GM21619 (cell line): ENCODE data around the gene NEK4.

ENCODE experiments used
- ATAC-seq: cut with Tn5 transposase; IDR thresholded peaks from one replicate; pipeline ENCODE4 v1.9.1; 2021; ENCODE audit not compliant: unreplicated experiment

NEK4 gene

DNA sequence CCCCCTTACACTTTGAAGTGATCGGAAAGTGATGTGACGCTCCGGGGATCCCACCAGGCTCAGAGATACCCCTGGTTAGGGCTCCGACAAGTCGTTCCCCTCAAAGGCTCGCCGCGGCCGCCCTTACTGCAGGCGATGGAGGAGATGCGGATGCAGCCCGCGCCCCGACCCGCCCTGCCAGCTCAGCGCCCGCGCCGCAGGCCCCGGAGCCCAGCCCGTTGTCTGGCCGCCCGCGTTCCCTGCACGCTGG, 65.4 kb downstream of the NEK4 start:
- no peak for ATAC-seq

DNA sequence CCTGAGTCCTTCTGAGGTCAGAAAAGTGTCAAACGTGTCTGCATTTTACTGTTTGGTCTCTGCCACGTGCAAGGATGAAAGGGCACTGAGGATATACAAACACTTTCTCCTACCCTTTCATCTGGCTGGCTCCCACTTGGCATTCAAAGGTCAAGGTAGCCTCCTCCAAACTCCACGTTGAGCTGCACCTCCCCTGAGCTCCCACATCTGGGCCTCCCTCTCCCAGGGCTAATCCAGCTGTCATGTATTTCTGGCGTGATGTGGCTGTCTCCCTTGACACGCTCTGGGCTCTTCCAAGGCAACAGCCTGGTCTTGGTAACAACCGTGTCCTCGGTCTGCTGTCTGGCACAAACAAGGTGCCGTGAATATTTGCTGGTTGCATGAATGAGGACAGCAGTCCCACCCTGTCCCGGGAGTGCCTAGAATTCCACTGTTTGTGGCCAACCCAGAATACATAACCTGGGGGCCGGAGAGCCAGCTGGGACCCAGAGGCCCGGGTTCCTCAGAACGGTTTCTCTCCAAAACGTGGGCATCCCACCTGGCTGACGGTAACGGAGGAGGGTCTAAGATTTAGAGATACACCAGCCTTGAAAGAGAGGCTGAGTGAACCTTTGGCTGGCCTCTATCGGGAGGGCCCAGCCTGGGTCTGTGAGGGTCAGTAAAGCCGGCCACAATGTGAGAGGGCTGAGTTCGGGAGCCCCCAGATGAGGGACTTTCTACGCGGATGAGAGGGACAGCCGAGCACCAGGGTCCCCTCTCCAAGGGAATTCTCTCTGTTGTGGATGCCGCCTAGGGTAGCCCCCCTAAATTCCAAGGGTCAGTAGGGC, 65.9 kb downstream of the NEK4 start:
- ATAC-seq = no peak

DNA sequence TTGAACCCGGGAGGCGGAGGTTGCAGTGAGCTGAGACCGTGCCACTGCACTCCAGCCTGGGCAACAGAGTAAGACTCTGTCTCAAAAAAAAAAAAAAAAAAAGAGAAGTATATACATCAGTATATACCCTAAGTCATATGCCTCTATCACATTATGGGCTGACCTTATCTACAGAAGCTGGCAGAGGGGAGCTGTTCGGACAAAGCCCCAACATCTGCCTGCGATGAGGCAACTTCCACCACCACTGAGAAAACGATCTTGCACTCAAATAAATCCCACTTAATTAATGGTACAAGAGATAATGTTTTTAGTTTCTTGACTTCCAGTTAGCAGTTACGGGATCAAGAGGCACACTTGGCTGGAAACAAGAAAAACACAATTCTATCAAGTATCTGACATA, 67.4 kb downstream of the NEK4 start:
- no peak for ATAC-seq

DNA sequence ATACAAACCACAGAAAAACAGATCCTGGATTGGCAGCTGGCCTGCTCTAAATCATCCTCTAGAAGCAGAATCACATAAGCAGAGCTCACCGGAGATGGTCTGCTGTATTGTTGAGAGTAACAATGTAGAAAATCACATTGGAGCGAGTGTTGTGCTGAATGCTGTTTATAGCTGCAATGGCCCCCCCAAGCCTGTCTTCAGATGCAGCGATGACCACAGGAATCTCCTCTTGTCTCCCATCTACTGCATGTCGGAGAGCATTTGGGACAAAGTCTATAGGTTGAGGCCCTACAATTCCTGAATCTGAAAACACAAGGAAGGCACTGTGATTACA, 73.1 kb downstream of the NEK4 start:
- no peak for ATAC-seq

DNA sequence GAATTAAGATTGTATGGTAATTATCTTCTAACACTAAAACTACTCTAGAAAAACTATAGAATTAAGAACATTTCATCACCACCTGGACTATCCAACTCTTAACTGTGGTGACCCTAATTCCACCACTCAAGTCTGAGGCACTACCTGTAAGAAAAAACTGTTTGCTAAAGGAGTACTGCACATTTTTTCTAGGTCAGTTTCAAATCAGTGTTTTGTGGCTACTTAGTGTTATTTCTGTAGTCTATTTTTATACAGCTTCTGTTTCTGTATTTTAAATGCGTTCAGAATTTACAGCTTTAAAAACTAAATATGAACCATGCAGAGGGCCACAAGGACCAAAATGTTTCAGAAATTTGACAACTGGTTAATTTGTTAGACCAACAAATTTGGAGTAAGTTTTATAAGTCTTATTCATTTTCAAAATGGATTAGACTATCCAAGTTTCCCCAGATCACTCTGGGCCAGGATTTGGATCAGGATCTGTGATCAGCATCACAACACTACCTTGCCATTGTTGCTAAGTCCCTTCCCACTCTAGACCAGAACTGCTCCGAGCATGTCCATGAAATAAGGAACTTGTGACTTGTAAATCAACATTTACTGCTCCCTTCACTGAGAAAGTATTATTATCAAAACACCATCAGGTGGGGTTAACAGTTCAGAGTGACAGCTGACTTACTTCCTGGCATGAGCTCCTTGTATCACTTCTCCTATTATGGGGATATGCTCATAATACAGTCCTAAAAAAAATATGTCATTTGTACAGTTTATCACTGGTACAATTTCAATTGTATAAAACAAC, 73.7 kb downstream of the NEK4 start:
- no peak for ATAC-seq

DNA sequence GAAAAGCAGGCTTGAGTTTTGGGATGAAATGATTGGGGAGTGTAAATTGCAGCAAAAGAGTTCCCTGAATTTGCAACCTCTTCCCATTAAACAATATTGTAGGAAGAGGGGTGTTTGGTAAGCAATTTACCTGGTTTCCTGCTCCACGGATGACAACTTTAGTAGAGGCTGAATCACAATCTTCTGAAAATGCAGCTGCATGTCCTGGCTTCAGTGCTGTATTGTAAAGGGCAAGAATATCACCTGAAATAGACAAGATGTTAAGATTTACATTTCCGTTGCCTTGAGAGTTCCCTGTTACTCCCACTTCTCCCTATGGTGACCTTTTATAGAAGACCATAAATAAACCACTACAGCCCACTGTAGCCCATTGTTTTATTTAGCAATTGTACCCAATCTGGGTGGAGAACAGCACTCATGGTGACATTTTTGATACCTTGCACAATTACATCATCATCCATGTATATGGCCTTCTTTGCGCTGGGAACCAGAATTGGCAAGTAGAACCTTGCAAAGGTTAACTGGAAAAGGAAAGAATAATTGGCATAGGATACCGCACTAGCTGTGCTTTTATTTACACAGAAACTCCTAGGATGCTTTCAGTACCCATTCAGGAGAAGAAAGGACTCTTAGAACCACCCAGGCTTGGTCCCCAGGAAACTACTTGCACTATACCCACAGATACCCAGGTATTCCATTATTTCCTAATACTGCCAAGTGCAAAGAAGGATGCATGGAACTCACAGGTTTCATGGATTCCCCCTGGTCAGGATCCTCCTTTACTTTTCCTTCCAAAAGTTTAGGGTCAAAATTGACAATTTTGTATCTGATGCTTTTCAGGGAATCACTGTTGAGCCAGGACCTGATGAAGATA, 74.7 kb downstream of the NEK4 start:
- no peak for ATAC-seq

DNA sequence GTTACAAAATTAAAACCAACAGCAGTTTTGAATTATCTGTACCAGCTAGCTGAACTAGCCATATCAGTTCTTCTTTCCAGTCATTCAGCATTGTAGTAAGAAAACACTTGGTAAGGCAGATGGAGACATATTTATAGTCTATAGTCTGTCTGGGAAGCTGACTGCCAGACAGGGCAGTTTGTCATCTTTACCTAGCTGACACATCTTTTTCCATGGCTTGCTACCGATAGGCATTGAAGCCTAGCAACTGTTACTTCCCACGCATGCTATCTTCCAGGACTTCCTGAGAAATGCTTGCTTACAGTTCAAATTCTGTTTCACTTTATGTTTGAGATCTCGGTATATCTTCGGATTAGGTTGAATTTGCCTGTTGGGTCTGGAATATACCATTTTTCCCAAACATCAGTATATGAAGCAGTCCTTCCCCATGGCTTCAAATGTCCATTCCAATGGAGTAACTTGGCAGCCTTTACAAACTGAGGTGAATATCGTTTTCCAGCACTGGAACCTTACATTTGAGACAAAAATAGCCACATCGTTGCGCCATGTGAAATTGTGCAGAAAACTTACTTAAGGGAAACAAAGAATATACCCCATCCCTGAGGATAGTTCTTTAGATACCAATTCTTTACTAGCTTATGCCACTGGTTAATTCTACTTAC, 76.1 kb downstream of the NEK4 start:
- no peak for ATAC-seq

DNA sequence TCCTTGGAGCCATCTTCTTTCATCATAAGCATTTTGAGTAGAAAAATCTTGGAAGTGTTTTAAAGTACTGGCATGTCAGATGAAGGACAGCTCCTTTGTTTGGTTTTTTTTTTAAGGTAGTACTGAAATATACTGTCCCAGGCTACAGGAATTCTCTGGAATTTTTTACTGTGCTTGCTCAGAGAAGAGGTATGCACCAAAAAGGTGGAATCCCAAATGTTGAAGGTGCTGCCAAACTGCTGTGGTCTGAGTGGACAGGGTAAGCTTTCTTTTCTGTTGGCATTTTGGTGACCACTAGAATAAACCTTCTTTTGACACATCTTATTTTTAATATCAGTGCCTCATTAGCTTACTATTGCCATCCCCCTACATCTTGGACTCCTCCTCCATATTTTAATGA, 77.7 kb downstream of the NEK4 start:
- ATAC-seq = no peak

DNA sequence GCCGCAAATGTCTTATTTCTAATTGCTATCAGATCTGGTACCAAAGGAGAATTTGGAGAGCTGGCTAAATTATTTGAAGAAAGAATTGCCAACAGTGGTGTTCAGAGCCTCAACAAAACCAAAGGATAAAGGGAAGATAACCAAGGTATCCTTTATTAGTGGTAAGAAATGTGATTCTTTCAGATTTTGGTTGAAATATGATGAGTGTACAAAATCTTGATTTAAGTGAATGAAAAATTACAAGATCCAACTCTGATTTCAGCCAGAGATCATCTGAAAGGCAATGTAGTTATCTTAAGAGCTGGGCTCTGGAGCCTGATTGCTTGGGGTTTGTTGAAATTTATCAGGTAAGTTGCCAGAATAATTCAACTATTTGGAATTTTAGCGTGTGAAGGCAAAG, 80.2 kb downstream of the NEK4 start:
- ATAC-seq = no peak

DNA sequence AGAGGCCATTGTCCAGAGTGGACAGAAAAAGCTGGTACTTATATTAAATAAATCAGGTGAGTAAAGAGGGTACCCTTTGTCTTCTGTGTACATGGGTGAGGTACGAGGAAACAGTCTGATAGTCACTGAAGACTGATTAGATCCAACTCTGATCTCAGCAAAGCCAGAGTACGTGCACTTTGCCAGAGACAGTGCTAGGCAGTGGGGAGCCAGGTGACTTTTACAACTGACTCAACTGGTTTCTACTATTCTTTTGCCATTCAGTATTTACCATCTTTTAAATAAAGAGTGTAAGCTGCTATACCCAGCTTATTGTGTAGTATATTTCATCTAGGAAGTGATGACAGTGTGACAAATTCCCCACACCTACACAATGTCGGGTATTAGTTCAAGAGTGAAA, 81.6 kb downstream of the NEK4 start:
- ATAC-seq = no peak

DNA sequence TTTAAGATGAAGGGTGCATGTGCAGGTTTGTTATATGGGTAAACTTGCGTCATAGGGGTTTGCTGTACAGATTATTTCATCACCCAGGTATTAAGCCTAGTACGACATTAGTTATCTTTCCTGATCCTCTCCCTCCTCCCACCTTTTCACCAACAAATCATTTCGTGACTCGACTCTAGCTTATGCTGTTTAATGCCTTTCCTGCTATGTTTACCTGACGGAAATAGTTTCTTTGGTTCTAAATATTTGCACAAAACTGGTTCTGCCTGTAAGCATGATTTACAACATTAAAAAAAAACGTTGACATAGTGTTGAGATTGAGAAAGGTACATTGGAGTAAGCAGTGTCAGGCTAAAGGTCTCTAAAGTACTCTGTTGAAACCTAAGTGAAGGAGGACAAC, 82.5 kb downstream of the NEK4 start:
- no peak for ATAC-seq

DNA sequence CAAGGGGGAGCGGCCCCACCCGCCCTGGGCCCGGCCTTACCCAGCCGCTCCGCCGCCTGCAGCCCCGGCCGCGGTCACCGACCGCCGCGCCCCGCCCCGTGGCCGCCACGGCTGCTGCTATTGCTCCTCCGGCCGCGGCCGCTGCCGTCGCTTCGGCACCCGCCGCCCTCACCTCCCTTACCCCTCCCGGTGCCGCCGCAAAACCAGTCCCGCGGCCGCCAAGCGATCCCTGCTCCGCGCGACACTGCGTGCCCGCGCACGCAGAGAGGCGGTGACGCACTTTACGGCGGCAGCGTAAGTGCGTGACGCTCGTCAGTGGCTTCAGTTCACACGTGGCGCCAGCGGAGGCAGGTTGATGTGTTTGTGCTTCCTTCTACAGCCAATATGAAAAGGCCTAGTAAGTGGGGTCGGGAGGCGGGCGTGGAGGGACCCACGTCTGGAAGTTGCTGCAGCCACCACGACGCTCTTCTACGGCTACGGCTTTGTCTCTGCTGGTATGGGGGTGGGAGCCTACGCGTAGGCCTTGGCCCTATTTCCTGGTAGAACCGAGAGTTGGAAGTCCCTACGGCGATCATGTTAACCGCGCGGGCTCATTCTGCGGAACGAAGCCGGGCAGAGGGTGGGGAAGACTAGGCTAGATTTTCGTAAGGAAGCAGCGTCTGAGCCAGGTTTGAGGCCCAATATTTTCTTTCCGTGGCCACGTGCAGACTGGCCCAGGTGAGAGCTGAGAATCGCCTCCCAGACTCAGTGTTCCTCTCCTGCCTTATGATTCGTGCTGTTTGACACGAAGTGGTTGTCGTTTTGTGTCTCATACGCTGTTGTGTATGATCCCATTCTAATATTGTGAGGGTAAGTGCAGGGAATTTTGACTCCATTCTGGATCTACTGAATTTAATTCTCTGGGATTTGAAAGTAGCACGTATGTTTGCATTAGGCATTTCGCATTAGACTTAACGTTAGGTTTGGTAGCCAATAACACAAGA, 84.7 kb downstream of the NEK4 start, which contains the start of the genes GNL3 and PBRM1:
GNL3 (plus strand) TSS at position 324 of the 983 bp plus-strand sequence; CDS start at position 385, 61 bp downstream.
PBRM1 (minus strand) TSS at position 205 of the 983 bp plus-strand sequence.
- ATAC-seq = peak; percentile 59

DNA sequence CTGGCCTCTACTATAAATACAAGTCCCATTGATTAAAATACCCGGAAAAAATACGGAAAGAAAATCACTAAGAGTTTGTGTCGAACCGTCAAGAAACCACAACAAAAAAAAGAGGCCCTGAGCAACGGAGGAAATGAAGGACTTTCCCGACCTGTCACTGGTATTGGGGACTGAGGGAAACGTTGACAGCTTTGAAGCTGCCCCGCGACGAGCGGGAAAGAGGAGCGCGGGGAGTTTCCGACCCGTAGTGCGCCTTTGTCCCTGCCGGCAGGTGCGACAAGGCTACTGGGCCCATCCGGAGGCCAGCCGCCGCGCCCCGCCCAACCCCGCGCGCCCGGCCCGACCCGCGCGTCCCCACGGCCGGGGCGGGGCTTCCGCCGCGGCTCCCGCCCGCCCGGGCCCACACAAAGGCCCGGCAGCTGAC, 85.4 kb downstream of the NEK4 start:
- ATAC-seq = peak; percentile 67

DNA sequence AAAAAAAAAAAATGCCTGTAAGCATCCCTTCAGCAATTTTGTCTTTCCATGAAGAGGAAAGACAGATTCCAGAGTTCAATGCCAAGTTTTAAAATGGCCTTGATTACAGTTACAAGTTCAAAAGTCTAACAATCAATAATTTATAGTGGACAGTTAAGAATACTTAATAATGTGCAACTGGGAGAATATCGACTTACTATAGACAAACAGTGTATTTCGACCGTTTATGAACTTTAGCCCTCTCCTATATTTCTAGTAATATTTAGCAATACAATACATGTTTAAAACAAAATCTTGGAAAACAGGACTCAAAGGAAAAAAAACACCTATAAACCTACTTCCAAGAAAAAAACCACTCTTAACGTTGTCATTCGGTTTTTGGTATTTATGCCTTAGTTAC, 86.6 kb downstream of the NEK4 start:
- no peak for ATAC-seq

DNA sequence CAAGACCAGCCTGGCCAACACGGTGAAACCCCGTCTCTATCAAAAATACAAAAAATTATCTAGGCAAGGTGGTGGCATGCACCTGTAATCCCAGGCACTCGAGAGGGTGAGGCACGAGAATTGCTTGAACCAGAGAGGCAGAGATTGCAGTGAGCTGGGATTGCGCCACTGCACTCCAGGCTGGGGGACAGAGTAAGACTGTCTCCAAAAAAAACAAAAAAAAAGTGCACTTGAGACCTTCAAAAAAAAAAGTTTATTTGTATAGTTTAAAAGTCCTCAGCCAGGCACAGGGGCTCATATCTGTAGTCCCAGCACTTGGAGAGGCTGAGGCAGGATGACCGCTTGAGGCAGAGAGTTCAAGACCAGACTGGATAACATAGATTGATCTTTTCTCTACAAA, 87.1 kb downstream of the NEK4 start:
- no peak for ATAC-seq

DNA sequence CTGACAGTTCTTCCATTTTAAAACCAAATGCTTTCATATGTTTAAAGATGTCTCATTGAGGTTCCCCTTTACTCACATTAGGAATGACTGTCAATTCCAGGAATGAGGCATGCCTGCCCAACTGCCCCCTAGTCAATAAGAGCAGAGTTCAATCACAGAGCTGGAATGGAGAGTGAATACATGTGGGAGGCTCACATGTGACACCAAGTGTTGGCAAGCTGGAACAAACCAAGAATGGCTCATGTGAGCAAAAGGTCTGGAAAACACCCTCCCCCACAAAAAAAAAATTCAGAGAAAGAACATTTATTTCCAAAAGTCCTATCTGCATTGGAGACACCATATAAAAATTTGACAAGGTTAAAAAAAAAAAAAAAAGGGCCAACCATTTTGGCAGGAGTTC, 88.7 kb downstream of the NEK4 start:
- no peak for ATAC-seq

DNA sequence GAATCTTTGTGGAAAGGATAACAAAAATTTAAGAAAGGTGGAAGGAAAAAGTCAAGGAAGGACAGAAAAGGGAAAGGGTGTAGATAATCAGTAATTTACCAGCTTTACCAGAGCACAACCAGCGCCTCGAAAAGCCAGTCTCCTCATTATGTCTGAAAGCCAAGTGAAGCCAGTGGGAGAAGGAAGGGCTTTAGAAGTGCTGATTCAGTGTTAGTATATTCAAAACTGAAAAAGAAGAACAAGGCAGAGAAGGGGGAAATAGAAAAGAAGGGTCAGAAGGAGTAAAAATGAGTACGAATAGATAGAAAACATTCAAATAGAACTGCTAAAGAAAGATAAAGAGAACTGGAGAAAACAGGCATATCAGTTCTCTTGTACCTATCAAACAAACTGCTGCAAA, 89.1 kb downstream of the NEK4 start:
- no peak for ATAC-seq

DNA sequence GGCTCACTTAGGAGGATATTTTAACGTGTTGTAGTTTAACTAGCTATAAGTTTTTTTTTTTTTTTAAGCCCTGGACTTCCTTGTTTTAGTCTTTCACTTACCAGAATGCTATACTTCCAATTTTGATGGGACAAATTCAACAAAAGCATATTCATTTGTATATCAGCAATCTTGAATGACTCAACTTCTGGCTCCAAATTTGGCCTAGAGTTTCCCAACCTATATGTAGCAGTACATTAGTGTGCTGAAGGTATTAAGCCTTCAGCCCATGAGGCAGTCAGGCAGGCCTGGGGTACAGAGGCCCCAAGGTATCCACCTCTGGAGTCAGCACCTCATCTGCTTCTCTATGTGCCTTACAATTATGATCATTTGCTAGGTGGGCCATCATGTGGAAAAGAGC, 90.9 kb downstream of the NEK4 start:
- no peak for ATAC-seq

DNA sequence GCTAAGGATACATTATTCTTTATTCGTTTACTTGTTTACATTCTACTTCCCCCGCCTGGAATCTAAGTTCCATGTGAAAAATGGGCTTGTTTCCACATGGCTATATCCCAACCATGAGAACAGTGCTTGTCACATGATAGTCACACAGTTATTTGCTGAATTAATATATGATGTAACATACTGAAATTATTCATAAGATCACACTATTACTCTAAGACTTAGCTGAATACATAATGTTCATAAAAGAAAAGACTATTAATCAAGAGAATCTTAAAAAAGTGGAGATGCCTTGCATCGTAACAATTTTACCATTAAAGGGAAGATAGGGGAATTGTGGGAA, 91.6 kb downstream of the NEK4 start:
- no peak for ATAC-seq
